ENCODE measurements around the gene TMEM151B. TPM values are rescaled to one million over a fixed set of nuclear protein-coding genes. Genes with fewer than 3 reads are reported as not detected.

Gene TMEM151B
- total and polyA plus RNA-seq, 2 donors (not counting 1 experiment from before 2014, with no cell fraction given), result 0.01 to 0.10 TPM

GRCh38 chr6:44272999-44273566 is 2.8 kb downstream of the TMEM151B start:
- Mint-ChIP-seq H3K4me3 (peak overlapping the region; percentile 13), H3K27ac (no peak overlapping the region), H3K9me3 (ENCODE audit: insufficient read depth) (no peaks in the 10 kb centered on the region), H3K27me3 (peaks cover 55% of the 10 kb centered on the region), H3K4me1 (peaks cover 20% of the 10 kb centered on the region)
- peaks cover 0 to 76% (median 40%) of the 10 kb centered on the region in 4 experiments for H3K27me3 ChIP-seq (replicated peaks in 1 of 4; ENCODE audit: control extremely low read depth in 1 of 4, control insufficient read depth in 3 of 4, insufficient read depth in 4 of 4, low read length in 3 of 4)
- H3K9me3 ChIP-seq (ENCODE audit: control extremely low read depth in 1 of 3, control insufficient read depth in 2 of 3, insufficient read depth in 1 of 3, low read length in 2 of 3), result peaks cover 0 to 7% (median 0%) of the 10 kb centered on the region in 3 donors
- H3K9ac ChIP-seq (ENCODE audit: low read length), result no peak overlapping the region
- WGBS (ENCODE audit: insufficient coverage), result 91% methylated on average over 16 of the region's 23 CpGs
- no peaks in the 10 kb centered on the region for H4K20me1 ChIP-seq (ENCODE audit: control insufficient read depth, insufficient read depth, low read length, poor library complexity, severe bottlenecking)
- ChIA-PET CTCF (no interaction called here), POLR2A (no interaction called here)
- ATAC-seq (ENCODE audit: low read depth) (no peak), DNase-seq (no peak)
- intact Hi-C loops (cut with micrococcal nuclease), result no loop called here
- TF ChIP-seq, protein P1, sequence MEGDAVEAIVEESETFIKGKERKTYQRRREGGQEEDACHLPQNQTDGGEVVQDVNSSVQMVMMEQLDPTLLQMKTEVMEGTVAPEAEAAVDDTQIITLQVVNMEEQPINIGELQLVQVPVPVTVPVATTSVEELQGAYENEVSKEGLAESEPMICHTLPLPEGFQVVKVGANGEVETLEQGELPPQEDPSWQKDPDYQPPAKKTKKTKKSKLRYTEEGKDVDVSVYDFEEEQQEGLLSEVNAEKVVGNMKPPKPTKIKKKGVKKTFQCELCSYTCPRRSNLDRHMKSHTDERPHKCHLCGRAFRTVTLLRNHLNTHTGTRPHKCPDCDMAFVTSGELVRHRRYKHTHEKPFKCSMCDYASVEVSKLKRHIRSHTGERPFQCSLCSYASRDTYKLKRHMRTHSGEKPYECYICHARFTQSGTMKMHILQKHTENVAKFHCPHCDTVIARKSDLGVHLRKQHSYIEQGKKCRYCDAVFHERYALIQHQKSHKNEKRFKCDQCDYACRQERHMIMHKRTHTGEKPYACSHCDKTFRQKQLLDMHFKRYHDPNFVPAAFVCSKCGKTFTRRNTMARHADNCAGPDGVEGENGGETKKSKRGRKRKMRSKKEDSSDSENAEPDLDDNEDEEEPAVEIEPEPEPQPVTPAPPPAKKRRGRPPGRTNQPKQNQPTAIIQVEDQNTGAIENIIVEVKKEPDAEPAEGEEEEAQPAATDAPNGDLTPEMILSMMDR (IDR thresholded peaks at IDR 0.05), result no peak
- no peak for TF ChIP-seq EZH2 (IDR thresholded peaks at IDR 0.05; ENCODE audit: borderline replicate concordance, insufficient read depth, low read depth, low read length, poor library complexity, severe bottlenecking)
- H2AFZ ChIP-seq (ENCODE audit: insufficient read depth, low read depth, low read length, poor library complexity, severe bottlenecking), result no peak overlapping the region
- no peaks in the 10 kb centered on the region for H3K79me2 ChIP-seq (ENCODE audit: control insufficient read depth, insufficient read depth, low read length)
- no peak overlapping the region for H3K4me3 ChIP-seq (ENCODE audit: control extremely low read depth in 1 of 5, extremely low read depth in 1 of 5, insufficient read depth in 1 of 5, low read depth in 2 of 5, low read length in 4 of 5)
- H3K4me1 ChIP-seq (ENCODE audit: control insufficient read depth in 2 of 2, insufficient read depth in 2 of 2, low read length in 2 of 2), result peaks cover 17 to 21% of the 10 kb centered on the region in 2 donors
- no peaks in the 10 kb centered on the region for H3K36me3 ChIP-seq (replicated peaks in 1 of 2; ENCODE audit: control extremely low read depth in 1 of 2, control insufficient read depth in 1 of 2, extremely low read depth in 1 of 2, insufficient read depth in 2 of 2, low read length in 1 of 2)
- H3K4me2 ChIP-seq (replicated peaks; ENCODE audit: low read depth, low read length, poor library complexity, severe bottlenecking), result no peak overlapping the region
- H3K27ac ChIP-seq (ENCODE audit: low read length in 2 of 2), result no peak overlapping the region

DNA sequence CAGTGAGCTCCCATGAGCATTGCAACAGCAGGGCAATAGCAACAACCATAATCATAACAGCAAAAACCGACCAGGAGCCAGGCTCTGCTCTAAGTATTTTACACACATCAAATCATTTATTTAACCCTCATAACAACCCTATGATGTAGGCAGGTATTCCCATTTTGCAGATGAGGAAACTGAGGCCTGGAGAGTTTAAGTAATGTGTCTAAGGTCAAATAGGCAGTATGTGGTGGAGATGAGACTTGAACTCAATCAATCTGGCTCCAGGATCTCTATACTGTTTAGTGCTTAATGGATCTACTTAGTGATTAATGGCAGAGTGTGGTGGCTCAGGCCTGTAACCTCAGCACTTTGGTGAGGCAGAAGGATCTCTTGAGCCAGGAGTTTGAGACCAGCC is 3.4 kb downstream of the TMEM151B start:
- Histone ChIP-seq H3K4me1 (ENCODE audit: control insufficient read depth in 2 of 2, insufficient read depth in 2 of 2, low read length in 2 of 2) (peaks cover 17 to 21% of the 10 kb centered on the region in 2 donors), H4K20me1 (ENCODE audit: control insufficient read depth, insufficient read depth, low read length, poor library complexity, severe bottlenecking) (no peaks in the 10 kb centered on the region), H3K4me3 (ENCODE audit: control extremely low read depth in 1 of 5, extremely low read depth in 1 of 5, insufficient read depth in 1 of 5, low read depth in 2 of 5, low read length in 4 of 5) (no peak overlapping the region), H3K4me2 (replicated peaks; ENCODE audit: low read depth, low read length, poor library complexity, severe bottlenecking) (no peak overlapping the region), H3K27ac (ENCODE audit: low read length in 2 of 2) (no peak overlapping the region), H3K79me2 (ENCODE audit: control insufficient read depth, insufficient read depth, low read length) (no peaks in the 10 kb centered on the region), H3K9me3 (ENCODE audit: control extremely low read depth in 1 of 3, control insufficient read depth in 2 of 3, insufficient read depth in 1 of 3, low read length in 2 of 3) (peaks cover 0 to 10% (median 0%) of the 10 kb centered on the region in 3 donors), H2AFZ (ENCODE audit: insufficient read depth, low read depth, low read length, poor library complexity, severe bottlenecking) (no peak overlapping the region), H3K9ac (ENCODE audit: low read length) (no peak overlapping the region), H3K36me3 (replicated peaks in 1 of 2; ENCODE audit: control extremely low read depth in 1 of 2, control insufficient read depth in 1 of 2, extremely low read depth in 1 of 2, insufficient read depth in 2 of 2, low read length in 1 of 2) (no peaks in the 10 kb centered on the region), H3K27me3 (replicated peaks in 1 of 4; ENCODE audit: control extremely low read depth in 1 of 4, control insufficient read depth in 3 of 4, insufficient read depth in 4 of 4, low read length in 3 of 4) (peaks cover 0 to 79% (median 41%) of the 10 kb centered on the region in 4 experiments)
- no peak for TF ChIP-seq EZH2 (IDR thresholded peaks at IDR 0.05; ENCODE audit: borderline replicate concordance, insufficient read depth, low read depth, low read length, poor library complexity, severe bottlenecking)
- TF ChIP-seq, protein P1 (IDR thresholded peaks at IDR 0.05), result no peak
- no peak overlapping the region for H3K27ac Mint-ChIP-seq
- POLR2A ChIA-PET, result no interaction called here
- intact Hi-C loops (cut with micrococcal nuclease), result no loop called here
- CTCF ChIA-PET, result no interaction called here
- no peak overlapping the region for H3K4me3 Mint-ChIP-seq
- WGBS (ENCODE audit: insufficient coverage), result no CpG with 5 or more reads among the region's 1 CpG
- no peaks in the 10 kb centered on the region for H3K9me3 Mint-ChIP-seq (ENCODE audit: insufficient read depth)
- H3K4me1 Mint-ChIP-seq, result peaks cover 20% of the 10 kb centered on the region
- DNase-seq, result no peak
- peaks cover 61% of the 10 kb centered on the region for H3K27me3 Mint-ChIP-seq
- no peak for ATAC-seq (ENCODE audit: low read depth)
